Measurements from ENCODE around the gene TFF3. TPM values are rescaled to one million over a fixed set of nuclear protein-coding genes. Genes with fewer than 3 reads are reported as not detected.

Gene TFF3
- total RNA-seq, 1 donor from 2014 or later = not detected

GRCh38 chr21:42357307-42357706 lies 42.1 kb upstream of the TFF3 start:
- Histone ChIP-seq H4K20me1 (ENCODE audit: low read depth) (no peaks in the 10 kb centered on the region), H3K79me2 (ENCODE audit: low read depth) (no peaks in the 10 kb centered on the region), H3K27ac (no peak overlapping the region), H3K27me3 (no peaks in the 10 kb centered on the region), H3K4me1 (no peaks in the 10 kb centered on the region), H3K9me3 (ENCODE audit: low read depth) (peaks cover 4% of the 10 kb centered on the region), H3K4me3 (no peak overlapping the region), H3K9ac (no peak overlapping the region), H3K4me2 (no peak overlapping the region), H2AFZ (replicated peaks) (no peak overlapping the region), H3K36me3 (no peaks in the 10 kb centered on the region), H3F3A (ENCODE audit: low read depth) (no peaks in the 10 kb centered on the region)
- Mint-ChIP-seq H3K4me1 (peaks cover 22% of the 10 kb centered on the region), H3K9me3 (peaks cover 10% of the 10 kb centered on the region), H3K27me3 (ENCODE audit: insufficient read depth, low read depth) (peaks cover 13% of the 10 kb centered on the region), H3K27ac (no peak overlapping the region), H3K4me3 (no peak overlapping the region), H3K36me3 (no peaks in the 10 kb centered on the region)
- TF ChIP-seq EZH2 (IDR thresholded peaks at IDR 0.05) = no peak
- no peak for TF ChIP-seq EZH2phosphoT487 (IDR thresholded peaks at IDR 0.05)
- no peak for TF ChIP-seq CTCF (IDR thresholded peaks at IDR 0.05)
- DNase-seq (ENCODE audit: low spot score) = no peak

GRCh38 chr21:42356650-42357049 lies 41.4 kb upstream of the TFF3 start:
- H3K4me1 ChIP-seq = no peaks in the 10 kb centered on the region
- no peaks in the 10 kb centered on the region for H4K20me1 ChIP-seq (ENCODE audit: low read depth)
- no peak overlapping the region for H2AFZ ChIP-seq (replicated peaks)
- H3F3A ChIP-seq (ENCODE audit: low read depth) = no peaks in the 10 kb centered on the region
- H3K79me2 ChIP-seq (ENCODE audit: low read depth) = no peaks in the 10 kb centered on the region
- H3K9ac ChIP-seq = no peak overlapping the region
- H3K36me3 ChIP-seq = no peaks in the 10 kb centered on the region
- no peak overlapping the region for H3K27ac Mint-ChIP-seq
- H3K4me2 ChIP-seq = no peak overlapping the region
- TF ChIP-seq CTCF (IDR thresholded peaks at IDR 0.05) = no peak
- no peak for TF ChIP-seq EZH2 (IDR thresholded peaks at IDR 0.05)
- TF ChIP-seq EZH2phosphoT487 (IDR thresholded peaks at IDR 0.05) = no peak
- H3K4me3 Mint-ChIP-seq = no peak overlapping the region
- H3K4me3 ChIP-seq = no peak overlapping the region
- H3K27ac ChIP-seq = no peak overlapping the region
- peaks cover 4% of the 10 kb centered on the region for H3K9me3 ChIP-seq (ENCODE audit: low read depth)
- peaks cover 11% of the 10 kb centered on the region for H3K27me3 Mint-ChIP-seq (ENCODE audit: insufficient read depth, low read depth)
- DNase-seq (ENCODE audit: low spot score) = no peak
- no peaks in the 10 kb centered on the region for H3K36me3 Mint-ChIP-seq
- peaks cover 10% of the 10 kb centered on the region for H3K9me3 Mint-ChIP-seq
- H3K4me1 Mint-ChIP-seq = peaks cover 17% of the 10 kb centered on the region
- no peaks in the 10 kb centered on the region for H3K27me3 ChIP-seq

DNA sequence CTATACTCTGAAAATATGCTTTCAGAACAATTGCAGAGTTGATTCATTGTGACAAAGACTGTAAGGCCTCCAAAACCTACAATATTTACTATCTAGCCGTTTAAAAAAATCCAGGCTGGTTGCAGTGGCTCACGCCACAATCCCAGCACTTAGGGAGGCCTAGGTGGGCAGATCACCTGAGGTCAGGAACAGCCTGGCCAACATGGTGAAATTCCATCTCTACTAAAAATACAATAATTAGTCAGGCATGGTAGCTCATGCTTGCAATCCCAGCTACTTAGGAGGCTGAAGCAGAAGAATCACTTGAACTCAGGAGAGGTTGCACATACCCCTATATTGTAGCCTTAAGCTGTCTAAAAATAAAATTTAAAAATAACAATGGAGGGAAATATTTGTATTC lies 40.8 kb upstream of the TFF3 start:
- no peaks in the 10 kb centered on the region for H3K79me2 ChIP-seq (ENCODE audit: low read depth)
- H4K20me1 ChIP-seq (ENCODE audit: low read depth) = no peaks in the 10 kb centered on the region
- H3F3A ChIP-seq (ENCODE audit: low read depth) = no peaks in the 10 kb centered on the region
- no peak for DNase-seq (ENCODE audit: low spot score)
- H2AFZ ChIP-seq (replicated peaks) = no peak overlapping the region
- Mint-ChIP-seq H3K27me3 (ENCODE audit: insufficient read depth, low read depth) (peaks cover 9% of the 10 kb centered on the region), H3K36me3 (no peaks in the 10 kb centered on the region), H3K4me1 (peaks cover 19% of the 10 kb centered on the region), H3K9me3 (peaks cover 10% of the 10 kb centered on the region), H3K27ac (no peak overlapping the region), H3K4me3 (no peak overlapping the region)
- no peak for TF ChIP-seq EZH2 (IDR thresholded peaks at IDR 0.05)
- no peaks in the 10 kb centered on the region for H3K4me1 ChIP-seq
- H3K9ac ChIP-seq = no peak overlapping the region
- no peak overlapping the region for H3K4me2 ChIP-seq
- no peak overlapping the region for H3K4me3 ChIP-seq
- no peaks in the 10 kb centered on the region for H3K36me3 ChIP-seq
- H3K27me3 ChIP-seq = no peaks in the 10 kb centered on the region
- peaks cover 4% of the 10 kb centered on the region for H3K9me3 ChIP-seq (ENCODE audit: low read depth)
- no peak overlapping the region for H3K27ac ChIP-seq

DNA sequence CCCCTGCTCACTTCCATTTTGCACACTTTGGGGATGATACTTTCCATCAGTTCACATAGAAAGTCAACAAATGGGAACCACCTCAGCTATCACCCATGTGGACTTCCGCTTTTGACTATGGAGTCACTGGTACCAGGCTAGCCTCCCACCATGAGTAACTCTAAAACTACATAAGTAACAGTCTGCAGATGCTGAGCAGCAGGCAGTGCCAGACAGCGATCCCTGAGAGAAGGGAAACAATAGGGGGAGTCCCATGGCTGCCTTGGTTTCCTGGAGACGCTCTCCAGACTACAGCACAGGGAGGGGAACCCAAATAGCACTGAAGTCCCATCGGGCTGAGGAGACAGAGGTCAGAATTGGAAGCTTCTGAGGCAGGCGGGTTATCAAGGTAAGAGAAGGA lies 38.4 kb upstream of the TFF3 start:
- H3K9ac ChIP-seq = no peak overlapping the region
- H3K27ac ChIP-seq = no peak overlapping the region
- H4K20me1 ChIP-seq (ENCODE audit: low read depth) = no peaks in the 10 kb centered on the region
- no peaks in the 10 kb centered on the region for H3F3A ChIP-seq (ENCODE audit: low read depth)
- Mint-ChIP-seq H3K27ac (no peak overlapping the region), H3K4me3 (no peak overlapping the region), H3K36me3 (no peaks in the 10 kb centered on the region), H3K27me3 (ENCODE audit: insufficient read depth, low read depth) (peaks cover 11% of the 10 kb centered on the region), H3K4me1 (peaks cover 20% of the 10 kb centered on the region), H3K9me3 (peaks cover 10% of the 10 kb centered on the region)
- H3K4me2 ChIP-seq = no peak overlapping the region
- no peak overlapping the region for H3K4me3 ChIP-seq
- no peak for DNase-seq (ENCODE audit: low spot score)
- no peaks in the 10 kb centered on the region for H3K79me2 ChIP-seq (ENCODE audit: low read depth)
- no peaks in the 10 kb centered on the region for H3K4me1 ChIP-seq
- no peaks in the 10 kb centered on the region for H3K27me3 ChIP-seq
- peaks cover 4% of the 10 kb centered on the region for H3K9me3 ChIP-seq (ENCODE audit: low read depth)
- no peak overlapping the region for H2AFZ ChIP-seq (replicated peaks)
- TF ChIP-seq CTCF (IDR thresholded peaks at IDR 0.05) = no peak
- TF ChIP-seq EZH2phosphoT487 (IDR thresholded peaks at IDR 0.05) = no peak
- TF ChIP-seq EZH2 (IDR thresholded peaks at IDR 0.05) = no peak
- H3K36me3 ChIP-seq = no peaks in the 10 kb centered on the region
